22Rv1 (cell line): Measurements from ENCODE around the gene ISG20L2.
A peak's percentile ranks its signal among the peaks of the same experiment; 100 is the strongest.

Experiments used
- CTCF ChIP-seq: fragments of 450-650 bp; IDR thresholded peaks from 2 replicates; pipeline ENCODE4 v1.5.1; 2017; ENCODE audit warnings: mild to moderate bottlenecking
- ZFX ChIP-seq: fragments of 450-650 bp; IDR thresholded peaks from 2 replicates; pipeline ENCODE4 v1.6.1; 2017; ENCODE audit warnings: antibody characterized with exemption, borderline replicate concordance

GRCh38 chr1:156725683-156726280 lies 2.8 kb downstream of the ISG20L2 start:
- TF ChIP-seq CTCF (peak; percentile 98), ZFX (no peak)
